Activated CD4-positive, alpha-beta memory T cell treated with anti-CD3 and anti-CD28 coated beads, Interleukin-2, amount 10 ng/mL, durations not matched to agents 7 days and 5 days (primary cell): Measurements from ENCODE around the gene HDAC10. TPM values are rescaled to one million over a fixed set of nuclear protein-coding genes. Genes with fewer than 3 reads are reported as not detected.

ENCODE experiments used
- CTCF ChIA-PET: fragments of 350-600 bp; sonication (Branson Sonifier 250); formaldehyde crosslinking; loops from one replicate; lab custom pipeline; 2021; ENCODE audit warnings: antibody characterized with exemption, inconsistent platforms; lab: Charles Lee
- POLR2A ChIA-PET: fragments of 350-600 bp; sonication (Branson Sonifier 250); formaldehyde crosslinking; loops from one replicate; lab custom pipeline; 2021; ENCODE audit warnings: antibody characterized with exemption; lab: Charles Lee
- DNase-seq: peaks from one replicate; pipeline ENCODE4 v3.0.0-alpha.2; 2020
- H3K27ac Mint-ChIP-seq: one replicate; pipeline ENCODE4 v1.8.0; 2021; ENCODE audit warnings: mild to moderate bottlenecking, mixed read lengths
- H3K27me3 Mint-ChIP-seq: one replicate; pipeline ENCODE4 v1.8.0; 2021; ENCODE audit warnings: mixed read lengths
- H3K36me3 Mint-ChIP-seq: one replicate; pipeline ENCODE4 v1.8.0; 2021; ENCODE audit warnings: low read depth, mixed read lengths
- H3K4me1 Mint-ChIP-seq: one replicate; pipeline ENCODE4 v1.8.0; 2021; ENCODE audit warnings: mixed read lengths
- H3K4me3 Mint-ChIP-seq: one replicate; pipeline ENCODE4 v1.8.0; 2021; ENCODE audit warnings: mild to moderate bottlenecking, mixed read lengths
- H3K9me3 Mint-ChIP-seq: one replicate; pipeline ENCODE4 v1.8.0; 2021; ENCODE audit warnings: mixed read lengths
- total RNA-seq, 2 experiments: library from RNA; stranded (reverse); gene quantifications; one replicate each; pipeline ENCODE4 v1.2.3, GENCODE V29; 2021

The HDAC10 gene, protein sequence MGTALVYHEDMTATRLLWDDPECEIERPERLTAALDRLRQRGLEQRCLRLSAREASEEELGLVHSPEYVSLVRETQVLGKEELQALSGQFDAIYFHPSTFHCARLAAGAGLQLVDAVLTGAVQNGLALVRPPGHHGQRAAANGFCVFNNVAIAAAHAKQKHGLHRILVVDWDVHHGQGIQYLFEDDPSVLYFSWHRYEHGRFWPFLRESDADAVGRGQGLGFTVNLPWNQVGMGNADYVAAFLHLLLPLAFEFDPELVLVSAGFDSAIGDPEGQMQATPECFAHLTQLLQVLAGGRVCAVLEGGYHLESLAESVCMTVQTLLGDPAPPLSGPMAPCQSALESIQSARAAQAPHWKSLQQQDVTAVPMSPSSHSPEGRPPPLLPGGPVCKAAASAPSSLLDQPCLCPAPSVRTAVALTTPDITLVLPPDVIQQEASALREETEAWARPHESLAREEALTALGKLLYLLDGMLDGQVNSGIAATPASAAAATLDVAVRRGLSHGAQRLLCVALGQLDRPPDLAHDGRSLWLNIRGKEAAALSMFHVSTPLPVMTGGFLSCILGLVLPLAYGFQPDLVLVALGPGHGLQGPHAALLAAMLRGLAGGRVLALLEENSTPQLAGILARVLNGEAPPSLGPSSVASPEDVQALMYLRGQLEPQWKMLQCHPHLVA
- total RNA-seq = 10 to 100 TPM; 83.7 to 90.0 TPM

DNA sequence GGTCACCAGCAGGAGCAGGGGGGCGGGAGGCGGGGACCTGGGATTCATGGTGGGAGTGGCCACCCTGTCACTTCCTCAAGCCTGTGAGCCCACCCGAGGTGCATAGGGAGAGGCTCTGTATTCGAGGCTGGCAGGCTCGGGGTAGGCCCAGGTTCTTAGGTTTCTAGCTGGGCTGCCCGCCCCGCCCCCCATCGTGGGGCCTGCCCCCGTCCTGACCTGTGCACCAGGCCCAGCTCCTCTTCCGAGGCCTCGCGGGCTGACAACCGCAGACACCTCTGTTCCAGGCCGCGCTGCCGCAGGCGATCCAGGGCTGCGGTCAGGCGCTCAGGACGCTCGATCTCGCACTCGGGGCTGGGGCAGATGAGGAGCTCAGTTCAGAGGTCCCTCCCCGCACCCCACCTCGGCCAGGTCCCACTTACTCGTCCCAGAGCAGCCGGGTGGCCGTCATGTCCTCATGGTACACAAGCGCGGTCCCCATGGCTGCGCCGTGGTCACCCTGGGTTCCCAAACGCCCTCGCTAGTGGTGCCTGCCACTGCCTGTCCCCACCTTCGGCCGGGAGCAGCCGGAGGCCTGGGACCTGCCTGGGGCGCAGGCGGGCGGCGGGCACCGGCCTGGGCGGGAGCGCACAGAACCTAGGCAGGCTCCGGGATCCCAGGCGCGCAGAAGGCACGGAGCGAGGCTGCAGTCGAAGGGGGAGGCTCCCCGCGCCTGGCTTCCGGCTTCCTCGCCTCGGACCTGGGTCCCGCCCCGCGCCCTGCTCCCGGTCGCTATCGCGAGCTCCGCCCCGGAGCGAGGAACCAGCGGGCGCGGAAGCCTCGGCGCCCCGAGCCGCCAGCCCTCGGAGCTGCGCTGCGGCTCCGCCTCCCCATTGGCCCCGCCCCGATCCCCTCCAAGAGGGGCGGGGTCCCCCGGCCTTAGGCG, at the start of gene HDAC10:
TSS of gene HDAC10 (minus strand) at position 711 of the 922 bp plus-strand sequence. CDS start at position 478, 233 bp downstream.
- POLR2A ChIA-PET = interaction anchor here (1.0 to 3.2 kb wide), 14 partner anchors 9 to 370 kb away, joined by 3 to 21 read pairs (median 4); partner anchors contain the start of genes LMF2, MAPK11, MAPK12 and NCAPH2
- CTCF ChIA-PET = interaction anchor here (0.6 to 3.4 kb wide), 14 partner anchors 8 to 370 kb away, joined by 3 to 25 read pairs (median 4); partner anchors contain the start of gene SCO2
- Mint-ChIP-seq H3K4me1 (peaks cover 29% of the 10 kb centered on the region), H3K27ac (peak within 1 kb of the TSS; percentile 69), H3K36me3 (peaks cover 8% of the 10 kb centered on the region), H3K9me3 (no peaks in the 10 kb centered on the region), H3K4me3 (peak within 1 kb of the TSS; percentile 82), H3K27me3 (no peaks in the 10 kb centered on the region)
- peak; percentile 90 for DNase-seq

DNA sequence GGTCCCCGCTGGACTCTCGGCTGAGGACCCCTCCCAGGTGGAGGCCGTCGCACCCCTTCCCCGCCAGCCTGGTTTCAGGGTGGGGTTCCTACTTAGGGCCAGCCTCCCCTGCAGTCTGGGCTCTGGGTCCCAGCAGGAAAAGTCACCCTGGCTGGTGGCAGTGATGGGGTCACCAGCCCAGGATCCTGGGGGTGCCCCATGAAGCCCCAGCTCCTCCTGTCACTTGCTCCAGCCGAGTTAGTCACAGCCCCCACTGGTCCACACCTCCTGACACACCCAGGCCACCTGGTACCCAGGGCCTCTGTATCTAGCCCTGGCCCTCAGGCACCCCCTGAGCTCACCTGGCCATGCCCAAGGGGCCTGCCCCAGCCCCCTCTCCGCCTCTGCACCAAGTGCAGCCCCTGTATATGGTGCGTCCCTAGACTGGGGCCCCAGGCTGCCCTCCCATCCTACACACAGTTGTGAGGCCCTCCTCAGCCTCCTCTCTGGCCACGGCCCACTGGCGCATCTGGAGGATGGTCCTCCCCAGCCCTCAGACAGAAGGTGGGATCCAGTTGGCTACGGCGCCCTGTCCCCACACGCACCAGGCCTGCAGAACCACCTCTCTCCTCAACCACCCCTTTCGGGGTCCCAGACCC, 49.7 kb upstream of the HDAC10 start:
- ChIA-PET CTCF (no interaction called here), POLR2A (interaction anchor here (2.1 kb wide), 1 partner anchor 14 kb away, joined by 9 read pairs; no protein-coding TSS in a partner anchor)
- H3K9me3 Mint-ChIP-seq = no peaks in the 10 kb centered on the region

DNA sequence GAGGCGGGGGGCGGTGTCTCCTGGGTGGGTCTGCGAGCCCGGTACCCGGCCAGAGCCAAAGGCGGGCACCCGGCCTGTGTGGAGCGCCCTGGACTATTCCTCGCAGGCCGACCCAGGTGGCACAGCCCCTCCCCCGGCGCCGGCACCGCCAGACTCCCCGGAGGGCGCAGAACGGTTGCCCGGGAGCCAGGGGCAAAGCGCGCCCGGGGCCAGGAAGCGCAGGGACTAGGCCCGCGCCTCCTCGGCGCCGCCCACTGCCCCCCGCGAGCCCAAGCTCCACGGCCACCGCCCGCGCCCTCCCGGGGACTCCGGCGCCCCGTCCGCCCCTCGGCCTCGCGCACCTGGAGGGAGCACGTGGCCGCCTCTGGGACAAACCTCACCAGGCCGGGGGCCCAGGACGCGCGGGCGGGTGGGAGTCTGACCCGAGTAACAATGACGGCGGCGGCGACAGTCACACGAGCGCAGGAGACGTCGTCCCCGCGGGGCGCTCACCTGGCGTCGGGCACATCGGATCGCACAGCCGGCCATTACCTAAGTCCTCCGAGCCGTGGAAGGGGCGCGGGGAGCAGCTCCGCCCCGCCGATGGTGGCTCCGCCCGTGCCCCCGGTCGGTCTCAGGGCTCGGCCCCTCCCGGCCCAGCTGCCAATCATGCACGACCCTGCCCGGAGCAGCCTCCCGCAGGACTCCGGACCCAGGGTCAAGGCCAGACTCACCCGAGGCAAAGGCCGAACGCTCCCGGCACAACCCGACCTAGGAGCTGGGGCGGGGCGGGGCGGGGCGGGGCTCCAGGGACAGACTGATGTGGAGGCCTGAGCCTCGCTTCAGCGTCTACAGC, 48.9 kb upstream of the HDAC10 start:
- no peak overlapping the region for H3K4me3 Mint-ChIP-seq
- H3K9me3 Mint-ChIP-seq = no peaks in the 10 kb centered on the region
- H3K36me3 Mint-ChIP-seq = no peaks in the 10 kb centered on the region
- peaks cover 1% of the 10 kb centered on the region for H3K27me3 Mint-ChIP-seq
- no peak overlapping the region for H3K27ac Mint-ChIP-seq
- POLR2A ChIA-PET = no interaction called here
- H3K4me1 Mint-ChIP-seq = peaks cover 9% of the 10 kb centered on the region
- DNase-seq = no peak
- CTCF ChIA-PET = no interaction called here

More for the DNA sequence above, 49.7 kb upstream of the HDAC10 start:
- H3K36me3 Mint-ChIP-seq = no peaks in the 10 kb centered on the region
- peaks cover 12% of the 10 kb centered on the region for H3K4me1 Mint-ChIP-seq
- DNase-seq = no peak
- no peak overlapping the region for H3K4me3 Mint-ChIP-seq
- H3K27me3 Mint-ChIP-seq = no peaks in the 10 kb centered on the region
- H3K27ac Mint-ChIP-seq = no peak overlapping the region

DNA sequence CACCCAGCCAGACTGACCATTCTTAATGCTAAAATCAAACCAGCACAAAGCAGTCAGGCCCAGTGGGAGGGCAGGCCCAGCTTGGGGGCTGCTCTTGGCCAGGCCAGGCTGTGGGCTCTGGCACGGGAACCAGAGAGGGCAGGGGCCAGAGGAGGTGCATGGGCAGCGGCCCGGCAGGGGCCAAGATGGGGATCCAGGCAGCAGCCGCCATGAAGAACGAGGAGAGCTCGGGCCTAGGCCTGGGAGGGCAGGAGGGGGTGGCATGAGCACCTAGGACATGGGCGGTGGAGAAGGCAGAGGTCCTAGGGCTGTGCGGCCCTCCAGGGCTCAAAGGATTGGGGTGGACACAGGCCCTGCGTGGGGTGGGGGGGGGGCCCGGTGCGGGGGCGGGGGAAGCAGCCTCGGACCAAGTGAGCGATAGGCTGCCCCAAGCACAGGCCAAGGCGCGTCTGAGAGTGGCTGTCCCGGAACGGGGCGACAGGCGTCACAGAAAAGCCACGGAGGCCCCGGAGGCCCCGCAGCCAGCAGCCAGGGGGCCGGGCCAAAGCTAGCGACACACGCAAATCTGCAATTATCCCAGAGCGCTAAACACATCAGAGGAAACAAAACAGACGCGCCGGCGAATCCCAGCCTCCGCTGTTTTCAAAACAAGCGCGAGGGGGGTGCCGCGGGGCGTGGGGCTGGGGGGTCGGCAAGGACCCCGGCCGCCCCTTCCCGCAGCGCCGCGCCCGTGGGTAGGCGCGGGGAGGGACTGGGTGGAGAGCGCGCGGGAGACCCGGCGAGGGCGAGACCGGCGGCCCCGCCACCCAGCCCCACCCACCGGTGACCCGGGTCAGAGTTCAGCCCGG, 48.1 kb upstream of the HDAC10 start:
- Mint-ChIP-seq H3K27ac (no peak overlapping the region), H3K36me3 (no peaks in the 10 kb centered on the region), H3K4me1 (peaks cover 3% of the 10 kb centered on the region), H3K4me3 (no peak overlapping the region), H3K27me3 (peaks cover 1% of the 10 kb centered on the region), H3K9me3 (no peaks in the 10 kb centered on the region)
- ChIA-PET POLR2A (no interaction called here), CTCF (no interaction called here)
- no peak for DNase-seq

DNA sequence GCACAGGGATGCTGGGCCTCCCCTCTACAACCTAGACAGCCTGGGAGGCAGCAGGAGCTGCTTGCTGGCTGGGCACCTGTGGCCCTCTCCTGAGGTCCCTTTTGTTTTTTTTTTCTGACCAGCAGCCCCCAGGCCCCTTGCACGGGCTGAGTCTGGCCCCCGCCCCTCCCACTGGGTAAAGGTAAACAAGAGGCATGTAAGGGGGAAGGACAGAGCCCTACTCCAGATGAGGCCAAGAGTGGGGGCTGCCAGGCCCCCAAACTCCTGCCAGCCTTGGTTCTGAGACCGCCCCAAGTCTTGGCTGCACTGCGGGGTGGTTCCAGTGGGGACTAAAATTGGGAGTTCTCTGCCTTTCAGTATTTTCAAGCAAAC, 47.2 kb upstream of the HDAC10 start:
- Mint-ChIP-seq H3K36me3 (no peaks in the 10 kb centered on the region), H3K4me3 (no peak overlapping the region), H3K9me3 (no peaks in the 10 kb centered on the region), H3K27me3 (peaks cover 1% of the 10 kb centered on the region), H3K27ac (no peak overlapping the region), H3K4me1 (peaks cover 2% of the 10 kb centered on the region)
- ChIA-PET POLR2A (no interaction called here), CTCF (no interaction called here)
- DNase-seq = no peak

DNA sequence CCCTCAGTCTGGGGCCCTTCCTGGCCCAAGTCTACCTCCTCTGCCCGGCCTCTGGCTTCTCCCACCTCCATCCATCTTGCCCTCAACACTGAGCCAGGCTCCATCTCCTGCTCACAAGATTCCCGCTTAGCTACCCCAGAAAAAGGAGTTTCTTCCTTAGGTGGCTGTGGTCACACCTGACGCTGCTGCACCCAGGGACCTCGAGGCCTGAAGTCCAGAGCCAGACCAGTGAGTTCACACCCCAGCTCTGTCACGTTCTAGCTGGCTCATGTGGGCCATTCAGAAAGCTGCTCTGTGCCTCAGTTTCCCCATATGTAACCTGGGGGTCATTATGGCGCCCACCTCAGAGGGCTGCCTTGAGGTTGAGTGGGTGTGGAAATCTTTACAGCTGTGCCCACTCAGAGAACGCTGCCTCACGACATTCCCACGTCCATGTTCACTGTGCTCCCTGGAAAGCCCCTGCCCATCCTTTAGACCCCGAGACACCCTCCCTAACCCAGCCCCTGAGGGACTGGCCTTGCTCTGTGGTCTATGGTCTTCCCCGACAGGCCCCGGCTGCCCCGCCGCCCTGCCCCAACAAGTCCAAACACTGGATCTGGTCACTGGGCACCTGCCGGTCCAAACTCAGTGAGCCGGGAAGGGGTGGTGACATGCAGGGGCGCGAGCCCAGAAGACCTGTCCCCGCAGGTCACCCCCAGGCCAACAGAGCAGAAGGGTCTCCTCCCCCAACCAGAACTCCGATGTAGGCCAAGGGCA, 46.6 kb upstream of the HDAC10 start:
- Mint-ChIP-seq H3K36me3 (no peaks in the 10 kb centered on the region), H3K27me3 (peaks cover 4% of the 10 kb centered on the region), H3K9me3 (no peaks in the 10 kb centered on the region), H3K4me1 (peaks cover 5% of the 10 kb centered on the region), H3K27ac (no peak overlapping the region), H3K4me3 (no peak overlapping the region)
- ChIA-PET POLR2A (interaction anchor here (0.6 kb wide), 1 partner anchor 14 kb away, joined by 3 read pairs; no protein-coding TSS in a partner anchor), CTCF (no interaction called here)
- no peak for DNase-seq

DNA sequence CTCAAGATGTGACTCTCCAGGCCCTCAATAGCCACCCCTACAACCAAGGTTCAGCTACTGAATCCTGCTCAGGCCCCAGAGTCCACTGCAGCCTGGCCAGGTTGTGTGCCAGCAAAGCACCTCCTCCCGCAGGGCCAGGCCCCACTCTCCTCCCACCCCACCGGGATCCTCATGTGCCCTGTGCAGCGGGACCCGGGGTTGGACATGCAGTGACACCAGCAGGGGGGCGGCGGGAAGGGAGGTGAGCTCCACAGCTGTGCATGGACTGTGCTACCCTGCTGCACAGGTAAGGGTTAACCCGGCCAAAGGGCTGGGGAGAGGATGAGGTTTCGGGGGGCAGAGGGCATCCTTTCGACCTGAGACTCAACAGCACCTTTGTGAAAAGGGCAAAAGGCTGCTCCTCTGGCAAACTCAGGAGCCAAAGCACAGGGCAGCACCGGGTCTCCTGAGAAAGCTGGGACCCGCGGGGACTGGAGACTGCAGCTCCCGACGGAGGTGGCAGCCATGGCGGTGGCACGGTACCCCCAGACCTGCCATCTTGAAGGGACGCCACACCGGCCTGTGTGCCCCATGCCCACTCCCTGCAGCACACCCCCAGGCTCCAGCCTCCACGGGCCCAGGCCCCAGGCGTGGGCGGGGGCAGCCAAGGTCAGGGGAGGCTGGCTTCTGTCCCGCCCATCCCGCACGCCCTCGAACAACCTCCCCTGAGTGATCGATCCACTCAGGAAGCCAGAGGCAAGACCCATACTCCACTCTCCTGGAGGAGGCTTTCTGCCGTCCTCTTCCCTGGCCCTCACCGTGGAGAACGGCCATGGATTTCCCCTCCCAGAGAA, 45.8 kb upstream of the HDAC10 start:
- ChIA-PET CTCF (interaction anchor here (0.7 to 1.4 kb wide), 2 partner anchors 20 to 51 kb away, joined by 3 to 5 read pairs; no protein-coding TSS in a partner anchor), POLR2A (interaction anchor here (0.6 kb wide), 1 partner anchor 15 kb away, joined by 3 read pairs; no protein-coding TSS in a partner anchor)
- H3K9me3 Mint-ChIP-seq = no peaks in the 10 kb centered on the region
- H3K4me1 Mint-ChIP-seq = peaks cover 10% of the 10 kb centered on the region
- no peak for DNase-seq
- no peak overlapping the region for H3K27ac Mint-ChIP-seq
- no peaks in the 10 kb centered on the region for H3K36me3 Mint-ChIP-seq
- no peak overlapping the region for H3K4me3 Mint-ChIP-seq
- H3K27me3 Mint-ChIP-seq = peaks cover 9% of the 10 kb centered on the region

DNA sequence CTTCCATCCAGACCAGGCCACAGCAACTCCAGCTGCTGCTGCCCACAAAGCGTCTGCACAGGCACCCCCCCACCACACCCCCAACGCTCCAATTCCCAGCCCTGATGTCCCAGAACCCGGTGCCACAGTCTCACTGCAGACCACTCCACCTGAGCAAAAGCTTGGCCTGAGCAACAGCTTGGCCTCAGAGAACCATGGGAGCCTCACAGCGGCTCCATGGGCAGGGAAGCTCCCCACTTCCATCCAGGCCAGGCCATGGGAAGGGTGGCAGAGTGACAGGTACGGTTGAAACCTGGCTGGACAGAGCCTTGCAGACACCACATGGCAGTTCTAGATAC, 43.2 kb upstream of the HDAC10 start:
- Mint-ChIP-seq H3K4me3 (no peak overlapping the region), H3K4me1 (peaks cover 10% of the 10 kb centered on the region), H3K36me3 (no peaks in the 10 kb centered on the region), H3K9me3 (no peaks in the 10 kb centered on the region), H3K27me3 (peaks cover 9% of the 10 kb centered on the region), H3K27ac (no peak overlapping the region)
- CTCF ChIA-PET = interaction anchor here (1.5 kb wide), 1 partner anchor 11 kb away, joined by 3 read pairs; no protein-coding TSS in a partner anchor
- POLR2A ChIA-PET = interaction anchor here (0.8 to 1.5 kb wide), 5 partner anchors 11 to 47 kb away, joined by 3 to 4 read pairs (median 3); no protein-coding TSS in a partner anchor
- no peak for DNase-seq

DNA sequence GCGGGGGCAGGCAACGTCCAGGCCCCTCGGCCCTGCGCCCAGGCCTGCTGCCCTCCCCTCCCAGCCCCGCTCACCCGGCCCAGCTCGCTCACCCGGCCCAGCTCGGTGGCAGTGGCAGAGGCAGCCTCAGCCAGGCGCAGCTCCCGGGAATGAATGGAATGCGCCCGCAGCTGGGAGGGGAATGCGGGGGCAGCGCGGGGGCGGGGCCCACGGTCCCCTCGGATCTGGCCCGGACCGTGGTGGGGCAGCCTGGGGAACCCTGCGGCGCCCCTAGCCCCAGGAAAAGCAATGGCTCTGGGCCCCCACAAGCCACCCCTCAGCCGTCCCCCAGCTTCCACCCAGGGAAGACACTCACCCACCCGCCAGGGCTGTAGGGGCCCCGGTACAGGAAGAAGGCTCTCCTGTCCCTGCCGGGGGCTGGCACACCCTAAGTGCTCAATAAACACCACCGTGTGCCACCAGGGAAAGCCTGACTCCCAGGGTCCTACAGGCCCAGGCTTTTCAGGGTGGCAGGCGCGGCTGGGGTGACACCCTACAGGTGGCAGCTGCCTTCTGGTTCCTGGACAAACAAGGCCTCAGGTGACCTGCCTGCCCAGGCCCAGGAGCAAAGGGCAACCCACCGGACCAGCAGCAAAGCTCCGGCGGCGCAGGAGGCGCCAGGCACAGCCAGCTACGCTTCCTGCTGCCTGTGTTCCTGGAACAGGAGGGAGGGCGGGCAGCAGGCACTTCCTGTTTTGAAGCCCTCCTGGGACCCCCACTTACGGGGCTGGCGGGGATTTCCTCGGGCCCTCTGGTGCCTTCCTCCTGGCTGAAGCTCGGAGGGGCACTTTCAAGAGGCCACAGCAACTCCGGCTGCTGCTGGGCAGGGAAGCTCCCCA, 42.6 kb upstream of the HDAC10 start:
- H3K4me3 Mint-ChIP-seq = peak overlapping the region; percentile 24
- no peak for DNase-seq
- no peak overlapping the region for H3K27ac Mint-ChIP-seq
- peaks cover 9% of the 10 kb centered on the region for H3K27me3 Mint-ChIP-seq
- CTCF ChIA-PET = interaction anchor here (1.5 kb wide), 1 partner anchor 11 kb away, joined by 3 read pairs; no protein-coding TSS in a partner anchor
- peaks cover 10% of the 10 kb centered on the region for H3K4me1 Mint-ChIP-seq
- POLR2A ChIA-PET = interaction anchor here (0.8 to 1.5 kb wide), 5 partner anchors 12 to 48 kb away, joined by 3 to 4 read pairs (median 3); no protein-coding TSS in a partner anchor
- no peaks in the 10 kb centered on the region for H3K9me3 Mint-ChIP-seq
- no peaks in the 10 kb centered on the region for H3K36me3 Mint-ChIP-seq
